ENCODE results near the gene FAM83D. TPM values are rescaled to one million over a fixed set of nuclear protein-coding genes. Genes with fewer than 3 reads are reported as not detected.

Gene FAM83D
- total and polyA plus RNA-seq, 2 experiments from 2014 or later, result 33.3 to 91.3 TPM

DNA sequence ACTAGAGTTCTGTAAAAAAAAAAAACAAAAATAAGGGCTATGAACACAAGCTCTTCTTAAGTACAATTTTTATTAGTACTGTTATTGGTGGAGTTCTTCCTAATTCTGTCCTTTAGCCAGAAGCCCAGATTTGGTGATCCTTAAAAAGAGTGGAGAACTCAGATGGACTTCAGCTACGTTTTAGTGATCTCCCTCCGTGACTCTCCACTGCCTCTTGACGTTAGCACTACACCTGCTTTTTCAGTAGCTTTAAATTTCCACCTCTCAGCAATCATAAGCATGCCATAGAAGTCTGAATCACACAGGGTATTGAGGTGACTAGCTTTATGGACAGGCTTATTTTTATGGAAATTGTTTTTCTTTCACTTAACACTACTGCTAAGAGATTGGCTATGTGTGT is 53.6 kb downstream of the FAM83D start:
- DNase-seq (ENCODE audit: low spot score) (no peak), ATAC-seq (no peak)
- Histone ChIP-seq H3K27me3 (ENCODE audit: insufficient read depth) (no peaks in the 10 kb centered on the region), H2AFZ (no peak overlapping the region), H3K4me3 (no peak overlapping the region), H3K9me2 (ENCODE audit: insufficient read depth) (no peaks in the 10 kb centered on the region), H3F3A (replicated peaks; ENCODE audit: low read depth) (no peaks in the 10 kb centered on the region), H3K27ac (ENCODE audit: low read depth) (no peak overlapping the region), H4K20me1 (replicated peaks; ENCODE audit: insufficient read depth) (peaks cover 18% of the 10 kb centered on the region; the same call in 1 of the 2 replicates), H3K79me2 (replicated peaks; ENCODE audit: insufficient read depth) (peaks cover 41% of the 10 kb centered on the region), H3K4me2 (no peak overlapping the region), H3K36me3 (ENCODE audit: insufficient read depth) (no peaks in the 10 kb centered on the region), H3K4me1 (ENCODE audit: insufficient read depth) (no peaks in the 10 kb centered on the region)
- H3K27ac Mint-ChIP-seq, result no peak overlapping the region
- peaks cover 6% of the 10 kb centered on the region; the same call in 2 of the 3 replicates for H3K4me1 Mint-ChIP-seq
- no peak overlapping the region for H3K4me3 Mint-ChIP-seq
- H3K27me3 Mint-ChIP-seq (ENCODE audit: insufficient read depth, low read depth, poor library complexity), result no peaks in the 10 kb centered on the region
- peaks cover 6% of the 10 kb centered on the region; the same call in 2 of the 3 replicates for H3K36me3 Mint-ChIP-seq (ENCODE audit: low read depth)
- H3K9me3 Mint-ChIP-seq, result no peaks in the 10 kb centered on the region
- TF ChIP-seq POLR2AphosphoS5 (IDR thresholded peaks at IDR 0.05; ENCODE audit: low read depth) (no peak), CTCF (conservative IDR thresholded peaks at IDR 0.05; ENCODE audit: low read depth in 2 of 2) (no peak), NANOG (IDR thresholded peaks at IDR 0.05; ENCODE audit: borderline replicate concordance) (no peak), JUNB (IDR thresholded peaks at IDR 0.05; ENCODE audit: unreplicated experiment) (no peak), ZNF331 (CRISPR knock-in tag; IDR thresholded peaks at IDR 0.05; ENCODE audit: low read depth) (no peak), STAT1 (IDR thresholded peaks at IDR 0.05; ENCODE audit: unreplicated experiment) (no peak), REST (IDR thresholded peaks at IDR 0.05; ENCODE audit: unreplicated experiment) (no peak), ZNF114 (CRISPR knock-in tag; IDR thresholded peaks at IDR 0.05) (no peak), EZH2 (IDR thresholded peaks at IDR 0.05; ENCODE audit: low read depth, unreplicated experiment) (no peak), EZH2phosphoT487 (IDR thresholded peaks at IDR 0.05; ENCODE audit: unreplicated experiment) (no peak), CREB1 (CRISPR knock-in tag; IDR thresholded peaks at IDR 0.05; ENCODE audit: low read depth) (no peak)
- TF ChIP-seq, protein P1, sequence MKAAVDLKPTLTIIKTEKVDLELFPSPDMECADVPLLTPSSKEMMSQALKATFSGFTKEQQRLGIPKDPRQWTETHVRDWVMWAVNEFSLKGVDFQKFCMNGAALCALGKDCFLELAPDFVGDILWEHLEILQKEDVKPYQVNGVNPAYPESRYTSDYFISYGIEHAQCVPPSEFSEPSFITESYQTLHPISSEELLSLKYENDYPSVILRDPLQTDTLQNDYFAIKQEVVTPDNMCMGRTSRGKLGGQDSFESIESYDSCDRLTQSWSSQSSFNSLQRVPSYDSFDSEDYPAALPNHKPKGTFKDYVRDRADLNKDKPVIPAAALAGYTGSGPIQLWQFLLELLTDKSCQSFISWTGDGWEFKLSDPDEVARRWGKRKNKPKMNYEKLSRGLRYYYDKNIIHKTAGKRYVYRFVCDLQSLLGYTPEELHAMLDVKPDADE (IDR thresholded peaks at IDR 0.05), result no peak
- TF ChIP-seq, protein P2, sequence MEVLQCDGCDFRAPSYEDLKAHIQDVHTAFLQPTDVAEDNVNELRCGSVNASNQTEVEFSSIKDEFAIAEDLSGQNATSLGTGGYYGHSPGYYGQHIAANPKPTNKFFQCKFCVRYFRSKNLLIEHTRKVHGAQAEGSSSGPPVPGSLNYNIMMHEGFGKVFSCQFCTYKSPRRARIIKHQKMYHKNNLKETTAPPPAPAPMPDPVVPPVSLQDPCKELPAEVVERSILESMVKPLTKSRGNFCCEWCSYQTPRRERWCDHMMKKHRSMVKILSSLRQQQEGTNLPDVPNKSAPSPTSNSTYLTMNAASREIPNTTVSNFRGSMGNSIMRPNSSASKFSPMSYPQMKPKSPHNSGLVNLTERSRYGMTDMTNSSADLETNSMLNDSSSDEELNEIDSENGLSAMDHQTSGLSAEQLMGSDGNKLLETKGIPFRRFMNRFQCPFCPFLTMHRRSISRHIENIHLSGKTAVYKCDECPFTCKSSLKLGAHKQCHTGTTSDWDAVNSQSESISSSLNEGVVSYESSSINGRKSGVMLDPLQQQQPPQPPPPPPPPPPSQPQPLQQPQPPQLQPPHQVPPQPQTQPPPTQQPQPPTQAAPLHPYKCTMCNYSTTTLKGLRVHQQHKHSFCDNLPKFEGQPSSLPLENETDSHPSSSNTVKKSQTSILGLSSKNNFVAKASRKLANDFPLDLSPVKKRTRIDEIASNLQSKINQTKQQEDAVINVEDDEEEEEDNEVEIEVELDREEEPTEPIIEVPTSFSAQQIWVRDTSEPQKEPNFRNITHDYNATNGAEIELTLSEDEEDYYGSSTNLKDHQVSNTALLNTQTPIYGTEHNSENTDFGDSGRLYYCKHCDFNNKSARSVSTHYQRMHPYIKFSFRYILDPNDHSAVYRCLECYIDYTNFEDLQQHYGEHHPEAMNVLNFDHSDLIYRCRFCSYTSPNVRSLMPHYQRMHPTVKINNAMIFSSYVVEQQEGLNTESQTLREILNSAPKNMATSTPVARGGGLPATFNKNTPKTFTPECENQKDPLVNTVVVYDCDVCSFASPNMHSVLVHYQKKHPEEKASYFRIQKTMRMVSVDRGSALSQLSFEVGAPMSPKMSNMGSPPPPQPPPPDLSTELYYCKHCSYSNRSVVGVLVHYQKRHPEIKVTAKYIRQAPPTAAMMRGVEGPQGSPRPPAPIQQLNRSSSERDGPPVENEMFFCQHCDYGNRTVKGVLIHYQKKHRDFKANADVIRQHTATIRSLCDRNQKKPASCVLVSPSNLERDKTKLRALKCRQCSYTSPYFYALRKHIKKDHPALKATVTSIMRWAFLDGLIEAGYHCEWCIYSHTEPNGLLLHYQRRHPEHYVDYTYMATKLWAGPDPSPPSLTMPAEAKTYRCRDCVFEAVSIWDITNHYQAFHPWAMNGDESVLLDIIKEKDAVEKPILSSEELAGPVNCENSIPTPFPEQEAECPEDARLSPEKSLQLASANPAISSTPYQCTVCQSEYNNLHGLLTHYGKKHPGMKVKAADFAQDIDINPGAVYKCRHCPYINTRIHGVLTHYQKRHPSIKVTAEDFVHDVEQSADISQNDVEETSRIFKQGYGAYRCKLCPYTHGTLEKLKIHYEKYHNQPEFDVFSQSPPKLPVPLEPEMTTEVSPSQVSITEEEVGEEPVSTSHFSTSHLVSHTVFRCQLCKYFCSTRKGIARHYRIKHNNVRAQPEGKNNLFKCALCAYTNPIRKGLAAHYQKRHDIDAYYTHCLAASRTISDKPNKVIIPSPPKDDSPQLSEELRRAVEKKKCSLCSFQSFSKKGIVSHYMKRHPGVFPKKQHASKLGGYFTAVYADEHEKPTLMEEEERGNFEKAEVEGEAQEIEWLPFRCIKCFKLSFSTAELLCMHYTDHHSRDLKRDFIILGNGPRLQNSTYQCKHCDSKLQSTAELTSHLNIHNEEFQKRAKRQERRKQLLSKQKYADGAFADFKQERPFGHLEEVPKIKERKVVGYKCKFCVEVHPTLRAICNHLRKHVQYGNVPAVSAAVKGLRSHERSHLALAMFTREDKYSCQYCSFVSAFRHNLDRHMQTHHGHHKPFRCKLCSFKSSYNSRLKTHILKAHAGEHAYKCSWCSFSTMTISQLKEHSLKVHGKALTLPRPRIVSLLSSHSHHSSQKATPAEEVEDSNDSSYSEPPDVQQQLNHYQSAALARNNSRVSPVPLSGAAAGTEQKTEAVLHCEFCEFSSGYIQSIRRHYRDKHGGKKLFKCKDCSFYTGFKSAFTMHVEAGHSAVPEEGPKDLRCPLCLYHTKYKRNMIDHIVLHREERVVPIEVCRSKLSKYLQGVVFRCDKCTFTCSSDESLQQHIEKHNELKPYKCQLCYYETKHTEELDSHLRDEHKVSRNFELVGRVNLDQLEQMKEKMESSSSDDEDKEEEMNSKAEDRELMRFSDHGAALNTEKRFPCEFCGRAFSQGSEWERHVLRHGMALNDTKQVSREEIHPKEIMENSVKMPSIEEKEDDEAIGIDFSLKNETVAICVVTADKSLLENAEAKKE (CRISPR knock-in tag; IDR thresholded peaks at IDR 0.05), result no peak

Data from GM23338 (cell line).